K562 (cell line): Measurements from ENCODE around the gene ACADM. TPM values are rescaled to one million over a fixed set of nuclear protein-coding genes. Genes with fewer than 3 reads are reported as not detected.
"Not testable (repeated sequence)": the region's sequence is repeated elsewhere in the genome, so short reads cannot be mapped to it uniquely, and the experiment has no call there.

ENCODE experiments used
- ATAC-seq: fragments of 200-7000 bp; cut with Tn5 transposase; 3 replicates; pipeline ENCODE4 v1.9.1; 2020; ENCODE audit warnings: moderate library complexity
- BruUV-seq: library from RNA; stranded (reverse); fragments of 400-500 nt; replicated peaks from 2 replicates; lab custom pipeline; 2021; lab: Mats Ljungman, UMichigan
- CTCF ChIA-PET: fragments of 300-600 bp; formaldehyde crosslinking; extraction: SDS; loops from one replicate; lab custom pipeline; 2021; ENCODE audit warnings: low intra/inter-chr PET ratio; lab: Yijun Ruan, JAX
- POLR2A ChIA-PET: fragments of 300-600, 350-650 bp; sonication (Branson Sonifier 250); formaldehyde crosslinking; extraction: SDS; loops from one replicate; lab custom pipeline; 2021; ENCODE audit warnings: antibody characterized with exemption, inconsistent platforms; lab: Yijun Ruan, JAX
- DNase-seq, 4 experiments: peaks; one replicate each; pipeline versions ENCODE4 v3.0.0 to v3.0.0-alpha.2; 2011 to 2018; ENCODE audit warnings: low spot score in 3 of 4, mixed read lengths in 3 of 4; ENCODE audit errors: extremely low read depth in 1 of 4
- FAIRE-seq: peaks from 2 replicates; lab custom pipeline; 2011; peaks lifted over from hg19 to GRCh38; lab: Jason Lieb, UNC
- H2AFZ ChIP-seq: 2 replicates; pipeline ENCODE4 v1.6.0; 2011; ENCODE audit warnings: low read depth, low read length, control low read depth, inconsistent platforms
- H3K27ac ChIP-seq: fragments of 200-600 bp; 3 replicates; pipeline ENCODE4 v1.8.0; 2011; ENCODE audit warnings: low read depth, mild to moderate bottlenecking, control low read depth, inconsistent platforms, low read length, moderate library complexity, mixed read lengths; ENCODE audit errors: extremely low read depth
- H3K27me3 ChIP-seq, 2 experiments: fragments of 300-600 bp in 1 of 2; 2 replicates in 1 of 2; 3 replicates in 1 of 2; pipeline versions ENCODE4 v1.6.0 to v1.8.0; 2011; ENCODE audit warnings: inconsistent platforms in 2 of 2, low read length in 2 of 2, mild to moderate bottlenecking in 1 of 2, mixed read lengths in 1 of 2, moderate library complexity in 1 of 2; ENCODE audit not compliant: control insufficient read depth in 2 of 2, insufficient read depth in 2 of 2
- H3K36me3 ChIP-seq: fragments of 300-600 bp; 3 replicates; pipeline ENCODE4 v1.8.0; 2011; ENCODE audit warnings: mild to moderate bottlenecking, low read length, inconsistent platforms; ENCODE audit not compliant: control insufficient read depth, insufficient read depth
- H3K4me1 ChIP-seq, 2 experiments: fragments of 200-600 bp in 1 of 2; replicated peaks in 1 of 2; 2 replicates in 1 of 2; 3 replicates in 1 of 2; pipeline versions ENCODE4 v1.5.1 to v1.8.0; 2011; ENCODE audit warnings: inconsistent platforms in 2 of 2, low read length in 2 of 2, mild to moderate bottlenecking in 1 of 2, mixed read lengths in 1 of 2, moderate library complexity in 1 of 2; ENCODE audit not compliant: control insufficient read depth in 2 of 2, insufficient read depth in 2 of 2
- H3K4me2 ChIP-seq: 2 replicates; pipeline ENCODE4 v1.6.1; 2011; ENCODE audit warnings: low read length, control low read depth, inconsistent platforms, mixed read lengths; ENCODE audit not compliant: insufficient read depth
- H3K4me3 ChIP-seq: fragments of 200-600 bp; sonication (generic), shearing (Covaris generic); 2 replicates; pipeline ENCODE4 v1.5.1; 2016; ENCODE audit warnings: control low read depth, inconsistent platforms
- H3K79me2 ChIP-seq: fragments of 200-600 bp; 3 replicates; pipeline ENCODE4 v1.8.0; 2011; ENCODE audit warnings: low read length, inconsistent platforms; ENCODE audit not compliant: control insufficient read depth, insufficient read depth
- H3K9ac ChIP-seq, 2 experiments: 2 replicates each; pipeline versions ENCODE4 v1.6.0 to v1.6.1; 2011; ENCODE audit warnings: low read depth in 2 of 2, low read length in 2 of 2, control low read depth in 1 of 2, inconsistent platforms in 1 of 2, mild to moderate bottlenecking in 1 of 2, mixed read lengths in 1 of 2; ENCODE audit not compliant: insufficient read depth in 1 of 2
- H3K9me1 ChIP-seq: one replicate; pipeline ENCODE4 v1.6.0; 2011; ENCODE audit warnings: inconsistent platforms, mild to moderate bottlenecking, low read length, moderate library complexity; ENCODE audit not compliant: control insufficient read depth, insufficient read depth
- H3K9me3 ChIP-seq: replicated peaks from 2 replicates; pipeline ENCODE4 v1.5.1; 2011; ENCODE audit warnings: low read depth, low read length, inconsistent platforms; ENCODE audit not compliant: control insufficient read depth, insufficient read depth
- H4K20me1 ChIP-seq: replicated peaks from 2 replicates; pipeline ENCODE4 v1.6.1; 2011; ENCODE audit warnings: low read length, inconsistent platforms, mixed read lengths; ENCODE audit not compliant: control insufficient read depth, insufficient read depth
- in situ Hi-C: fragments of 300-500 bp; cut with MboI; formaldehyde crosslinking; loops from 4 replicates; pipeline ENCODE4 v1.15.0; 2018; ENCODE audit warnings: inconsistent platforms, mixed read lengths
- intact Hi-C: fragments of 100-400 bp; cut with micrococcal nuclease; formaldehyde crosslinking; loops from 2 replicates; pipeline ENCODE4 v1.14.2; 2022
- polyA plus RNA-seq, 8 experiments: library from polyadenylated mRNA; depleted of rRNA in 4 of 8; stranded (reverse) in 5 of 8; unstranded in 3 of 8; fragments of >200 nt; fragmentation: Nextera tagmentation in 2 of 8; fragmentation: Illumina TruSeq in 1 of 8; extraction: Ambion mirVana in 2 of 8; extraction: Trizol in 1 of 8; gene quantifications; 2 replicates each; pipeline versions ENCODE4 v1.2.1 to v1.2.3, GENCODE V29; 2011 to 2014; ENCODE audit warnings: inconsistent platforms in 1 of 8, missing spikeins in 1 of 8
- total RNA-seq, 7 experiments: library from RNA; depleted of rRNA in 6 of 7; stranded (reverse); fragments of >200 nt in 6 of 7; fragmentation: Illumina TruSeq in 2 of 7; extraction: Trizol in 2 of 7; gene quantifications; 2 replicates each; pipeline versions ENCODE4 v1.2.1 to v1.2.3, GENCODE V29; 2011 to 2021; ENCODE audit warnings: low replicate concordance in 1 of 7
- TF ChIP-seq, protein P1 (sequence below), 2 experiments: fragments of 450-650 bp; IDR thresholded peaks; 2 replicates each; pipeline ENCODE4 v1.6.1; 2018; ENCODE audit warnings: mild to moderate bottlenecking in 2 of 2, low read depth in 1 of 2; ENCODE audit not compliant: partially characterized antibody in 2 of 2

Gene ACADM
- total and polyA plus RNA-seq, 9 of the 15 experiments (the other 6 are each of a cell fraction or from before 2014, with no cell fraction given): 82.5 to 156 (median 123) TPM

DNA sequence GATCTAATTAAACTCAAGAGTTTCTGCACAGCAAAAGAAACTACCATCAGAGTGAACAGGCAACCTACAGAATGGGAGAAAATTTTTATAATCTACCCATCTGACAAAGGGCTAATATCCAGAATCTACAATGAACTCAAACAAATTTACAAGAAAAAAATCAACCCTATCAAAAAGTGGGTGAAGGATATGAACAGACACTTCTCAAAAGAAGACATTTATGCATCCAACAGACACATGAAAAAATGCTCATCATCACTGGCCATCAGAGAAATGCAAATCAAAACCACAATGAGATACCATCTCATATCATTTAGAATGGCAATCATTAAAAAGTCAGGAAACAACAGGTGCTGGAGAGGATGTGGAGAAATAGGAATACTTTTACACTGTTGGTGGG is 32.7 kb downstream of the ACADM start:
- TF ChIP-seq, protein P1, sequence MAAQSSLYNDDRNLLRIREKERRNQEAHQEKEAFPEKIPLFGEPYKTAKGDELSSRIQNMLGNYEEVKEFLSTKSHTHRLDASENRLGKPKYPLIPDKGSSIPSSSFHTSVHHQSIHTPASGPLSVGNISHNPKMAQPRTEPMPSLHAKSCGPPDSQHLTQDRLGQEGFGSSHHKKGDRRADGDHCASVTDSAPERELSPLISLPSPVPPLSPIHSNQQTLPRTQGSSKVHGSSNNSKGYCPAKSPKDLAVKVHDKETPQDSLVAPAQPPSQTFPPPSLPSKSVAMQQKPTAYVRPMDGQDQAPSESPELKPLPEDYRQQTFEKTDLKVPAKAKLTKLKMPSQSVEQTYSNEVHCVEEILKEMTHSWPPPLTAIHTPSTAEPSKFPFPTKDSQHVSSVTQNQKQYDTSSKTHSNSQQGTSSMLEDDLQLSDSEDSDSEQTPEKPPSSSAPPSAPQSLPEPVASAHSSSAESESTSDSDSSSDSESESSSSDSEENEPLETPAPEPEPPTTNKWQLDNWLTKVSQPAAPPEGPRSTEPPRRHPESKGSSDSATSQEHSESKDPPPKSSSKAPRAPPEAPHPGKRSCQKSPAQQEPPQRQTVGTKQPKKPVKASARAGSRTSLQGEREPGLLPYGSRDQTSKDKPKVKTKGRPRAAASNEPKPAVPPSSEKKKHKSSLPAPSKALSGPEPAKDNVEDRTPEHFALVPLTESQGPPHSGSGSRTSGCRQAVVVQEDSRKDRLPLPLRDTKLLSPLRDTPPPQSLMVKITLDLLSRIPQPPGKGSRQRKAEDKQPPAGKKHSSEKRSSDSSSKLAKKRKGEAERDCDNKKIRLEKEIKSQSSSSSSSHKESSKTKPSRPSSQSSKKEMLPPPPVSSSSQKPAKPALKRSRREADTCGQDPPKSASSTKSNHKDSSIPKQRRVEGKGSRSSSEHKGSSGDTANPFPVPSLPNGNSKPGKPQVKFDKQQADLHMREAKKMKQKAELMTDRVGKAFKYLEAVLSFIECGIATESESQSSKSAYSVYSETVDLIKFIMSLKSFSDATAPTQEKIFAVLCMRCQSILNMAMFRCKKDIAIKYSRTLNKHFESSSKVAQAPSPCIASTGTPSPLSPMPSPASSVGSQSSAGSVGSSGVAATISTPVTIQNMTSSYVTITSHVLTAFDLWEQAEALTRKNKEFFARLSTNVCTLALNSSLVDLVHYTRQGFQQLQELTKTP (IDR thresholded peaks at IDR 0.05; ENCODE audit: low read depth in 1 of 2, partially characterized antibody in 2 of 2): peak in 1 of 2 experiments; percentile 91
- H3K9me1 ChIP-seq, H3K79me2 ChIP-seq, H4K20me1 ChIP-seq, H3K4me1 ChIP-seq, H3K4me3 ChIP-seq, H3K27ac ChIP-seq, ATAC-seq, H3K4me2 ChIP-seq, DNase-seq, H3K27me3 ChIP-seq, in situ Hi-C loops, CTCF ChIA-PET, intact Hi-C loops, H3K9ac ChIP-seq, FAIRE-seq, H2AFZ ChIP-seq, H3K9me3 ChIP-seq, POLR2A ChIA-PET, BruUV-seq: not testable (repeated sequence)
- H3K36me3 ChIP-seq: peaks cover 51% of the 10 kb centered on the region
